ENCODE data around the gene DNAH6. TPM values are rescaled to one million over a fixed set of nuclear protein-coding genes. Genes with fewer than 3 reads are reported as not detected.

DNAH6 gene
- total RNA-seq, 1 experiment from 2014 or later: 1.6 TPM

- no peak for DNase-seq (ENCODE audit: low read depth, low spot score)
- Histone ChIP-seq H3K27me3 (ENCODE audit: insufficient read depth, low read length) (no peaks in the 10 kb centered on the region), H3K27ac (ENCODE audit: low read depth, low read length) (no peak overlapping the region), H3K9me2 (ENCODE audit: insufficient read depth) (no peaks in the 10 kb centered on the region), H3K79me2 (ENCODE audit: insufficient read depth, low read length) (no peaks in the 10 kb centered on the region), H3K36me3 (ENCODE audit: control insufficient read depth in 1 of 2, insufficient read depth in 2 of 2, low read length in 2 of 2) (no peaks in the 10 kb centered on the region), H3K9me3 (ENCODE audit: control insufficient read depth in 1 of 2, insufficient read depth in 1 of 2, low read depth in 1 of 2, low read length in 2 of 2) (peaks cover 0 to 4% of the 10 kb centered on the region in 2 experiments; a peak in 1 of 4 replicates), H3K4me3 (replicated peaks in 1 of 2; ENCODE audit: low read depth in 1 of 2, low read length in 2 of 2) (no peak overlapping the region), H3K9ac (ENCODE audit: low read length) (no peak overlapping the region), H3K4me1 (ENCODE audit: control insufficient read depth in 1 of 2, insufficient read depth in 2 of 2, low read length in 2 of 2) (no peaks in the 10 kb centered on the region), H4K20me1 (ENCODE audit: insufficient read depth) (no peaks in the 10 kb centered on the region), H3K4me2 (ENCODE audit: low read length) (no peak overlapping the region), H2AFZ (ENCODE audit: low read depth, low read length, poor library complexity, severe bottlenecking) (no peak overlapping the region)
- TF ChIP-seq CTCF (IDR thresholded peaks at IDR 0.05 in 2 of 3, conservative IDR thresholded peaks at IDR 0.05 in 1 of 3; ENCODE audit: borderline replicate concordance in 1 of 3, insufficient read depth in 1 of 3, low read depth in 2 of 3, low read length in 2 of 3) (no peak), TCF7L2 (IDR thresholded peaks at IDR 0.05; ENCODE audit: borderline replicate concordance, extremely low read depth, insufficient read depth, insufficient read length) (no peak), FOSL1 (IDR thresholded peaks at IDR 0.05; ENCODE audit: low read depth) (no peak), EZH2 (IDR thresholded peaks at IDR 0.05) (no peak), SP1 (IDR thresholded peaks at IDR 0.05; ENCODE audit: low read depth) (no peak), MAX (IDR thresholded peaks at IDR 0.05) (no peak), RAD21 (IDR thresholded peaks at IDR 0.05; ENCODE audit: low read depth) (no peak), ZNF274 (IDR thresholded peaks at IDR 0.05; ENCODE audit: low read depth, low read length) (no peak), POLR2AphosphoS5 (IDR thresholded peaks at IDR 0.05; ENCODE audit: low read depth, low read length) (no peak), CBX3 (IDR thresholded peaks at IDR 0.05; ENCODE audit: low read depth) (no peak), EGR1 (IDR thresholded peaks at IDR 0.05; ENCODE audit: low read depth) (no peak), REST (IDR thresholded peaks at IDR 0.05; ENCODE audit: low read depth) (no peak), SRF (IDR thresholded peaks at IDR 0.05; ENCODE audit: low read depth) (no peak), EZH2phosphoT487 (IDR thresholded peaks at IDR 0.05; ENCODE audit: borderline replicate concordance) (no peak), JUND (IDR thresholded peaks at IDR 0.05) (no peak), ELF1 (IDR thresholded peaks at IDR 0.05; ENCODE audit: borderline replicate concordance, low read depth) (no peak), POLR2A (IDR thresholded peaks at IDR 0.05; ENCODE audit: borderline replicate concordance, extremely low read depth, insufficient read depth, insufficient read length) (no peak), ATF3 (IDR thresholded peaks at IDR 0.05) (no peak)
- intact Hi-C loops (cut with micrococcal nuclease): no loop called here
- no TSS peak for BruUV-seq (replicated peaks)
- ATAC-seq: no peak
- ChIA-PET CTCF (no interaction called here), RAD21 (ENCODE audit: low non-redundant PET in 1 of 2, low total read pairs in 2 of 2, uncharacterized antibody in 2 of 2, unreplicated experiment in 2 of 2) (no interaction called here), POLR2A (no interaction called here)
Observed at GRCh38 chr2:84646514-84646913, 130.2 kb downstream of the DNAH6 start.
